HUES6 (cell line): ENCODE measurements around the gene SELENON.

Experiments used
- H3K27ac ChIP-seq: 2 replicates; pipeline ENCODE4 v1.7.0; 2013; ENCODE audit warnings: low read depth, mild to moderate bottlenecking, low read length, inconsistent platforms
- H3K27me3 ChIP-seq: 2 replicates; pipeline ENCODE4 v1.6.1; 2013; ENCODE audit warnings: low read length; ENCODE audit not compliant: control insufficient read depth, insufficient read depth
- H3K36me3 ChIP-seq: 2 replicates; pipeline ENCODE4 v1.6.1; 2013; ENCODE audit warnings: low read length; ENCODE audit not compliant: control insufficient read depth, insufficient read depth
- H3K4me1 ChIP-seq: 2 replicates; pipeline ENCODE4 v1.6.1; 2013; ENCODE audit warnings: low read length; ENCODE audit not compliant: control insufficient read depth, insufficient read depth
- H3K4me3 ChIP-seq: 2 replicates; pipeline ENCODE4 v1.5.1; 2013; ENCODE audit warnings: low read depth, low read length
- H3K9ac ChIP-seq: one replicate; pipeline ENCODE4 v1.6.1; 2013; ENCODE audit warnings: mild to moderate bottlenecking, low read length
- H3K9me3 ChIP-seq: 2 replicates; pipeline ENCODE4 v1.6.1; 2013; ENCODE audit warnings: low read depth, low read length; ENCODE audit not compliant: control insufficient read depth, insufficient read depth

Gene SELENON

GRCh38 chr1:25799935-25800702 is at the start of gene SELENON:
Gene SELENON, plus strand, starts transcription at chr1:25800193. Its CDS starts 38 bp downstream, at chr1:25800231.
- Histone ChIP-seq H3K27ac (no peak within 1 kb of the TSS), H3K36me3 (peaks cover under 1% of the 10 kb centered on the region), H3K9ac (peak within 1 kb of the TSS; percentile 71), H3K4me1 (peaks cover 26% of the 10 kb centered on the region), H3K9me3 (no peaks in the 10 kb centered on the region), H3K27me3 (no peaks in the 10 kb centered on the region), H3K4me3 (peak within 1 kb of the TSS; percentile 67)

- no peaks in the 10 kb centered on the region for H3K27me3 ChIP-seq
- no peak overlapping the region for H3K4me3 ChIP-seq
- no peaks in the 10 kb centered on the region for H3K9me3 ChIP-seq
- no peak overlapping the region for H3K9ac ChIP-seq
- H3K36me3 ChIP-seq, result no peaks in the 10 kb centered on the region
- H3K4me1 ChIP-seq, result peaks cover 25% of the 10 kb centered on the region
- no peak overlapping the region for H3K27ac ChIP-seq
Observed at GRCh38 chr1:25750923-25751605, 48.9 kb upstream of the SELENON start.

GRCh38 chr1:25754470-25755181 is 45.4 kb upstream of the SELENON start:
- Histone ChIP-seq H3K27ac (no peak overlapping the region), H3K9me3 (no peaks in the 10 kb centered on the region), H3K9ac (no peak overlapping the region), H3K36me3 (no peaks in the 10 kb centered on the region), H3K4me1 (peaks cover 19% of the 10 kb centered on the region), H3K27me3 (no peaks in the 10 kb centered on the region), H3K4me3 (no peak overlapping the region)

GRCh38 chr1:25755475-25756125 is 44.4 kb upstream of the SELENON start:
- Histone ChIP-seq H3K4me1 (peaks cover 25% of the 10 kb centered on the region), H3K4me3 (no peak overlapping the region), H3K27me3 (no peaks in the 10 kb centered on the region), H3K9me3 (no peaks in the 10 kb centered on the region), H3K36me3 (no peaks in the 10 kb centered on the region), H3K27ac (no peak overlapping the region), H3K9ac (no peak overlapping the region)

- Histone ChIP-seq H3K27ac (no peak overlapping the region), H3K4me3 (no peak overlapping the region), H3K9ac (no peak overlapping the region), H3K36me3 (no peaks in the 10 kb centered on the region), H3K27me3 (no peaks in the 10 kb centered on the region), H3K9me3 (no peaks in the 10 kb centered on the region), H3K4me1 (peaks cover 25% of the 10 kb centered on the region)
Observed at GRCh38 chr1:25756215-25756614, 43.8 kb upstream of the SELENON start.

GRCh38 chr1:25757151-25757845 is 42.7 kb upstream of the SELENON start:
- no peaks in the 10 kb centered on the region for H3K36me3 ChIP-seq
- H3K9me3 ChIP-seq, result no peaks in the 10 kb centered on the region
- H3K27ac ChIP-seq, result no peak overlapping the region
- H3K4me3 ChIP-seq, result no peak overlapping the region
- H3K9ac ChIP-seq, result no peak overlapping the region
- peaks cover 25% of the 10 kb centered on the region for H3K4me1 ChIP-seq
- H3K27me3 ChIP-seq, result no peaks in the 10 kb centered on the region

GRCh38 chr1:25757846-25758185 is 42.2 kb upstream of the SELENON start:
- no peak overlapping the region for H3K9ac ChIP-seq
- no peaks in the 10 kb centered on the region for H3K36me3 ChIP-seq
- no peaks in the 10 kb centered on the region for H3K27me3 ChIP-seq
- peaks cover 25% of the 10 kb centered on the region for H3K4me1 ChIP-seq
- H3K27ac ChIP-seq, result no peak overlapping the region
- no peaks in the 10 kb centered on the region for H3K9me3 ChIP-seq
- H3K4me3 ChIP-seq, result no peak overlapping the region

- Histone ChIP-seq H3K36me3 (no peaks in the 10 kb centered on the region), H3K9ac (no peak overlapping the region), H3K9me3 (no peaks in the 10 kb centered on the region), H3K4me3 (no peak overlapping the region), H3K27ac (no peak overlapping the region), H3K4me1 (peaks cover 25% of the 10 kb centered on the region), H3K27me3 (no peaks in the 10 kb centered on the region)
Observed at GRCh38 chr1:25758466-25759070, 41.4 kb upstream of the SELENON start.

- Histone ChIP-seq H3K27me3 (no peaks in the 10 kb centered on the region), H3K9ac (no peak overlapping the region), H3K27ac (no peak overlapping the region), H3K4me3 (no peak overlapping the region), H3K36me3 (no peaks in the 10 kb centered on the region), H3K4me1 (peaks cover 25% of the 10 kb centered on the region), H3K9me3 (no peaks in the 10 kb centered on the region)
Observed at GRCh38 chr1:25760122-25760719, 39.8 kb upstream of the SELENON start.

- Histone ChIP-seq H3K36me3 (no peaks in the 10 kb centered on the region), H3K4me1 (peaks cover 30% of the 10 kb centered on the region), H3K9ac (no peak overlapping the region), H3K4me3 (no peak overlapping the region), H3K9me3 (no peaks in the 10 kb centered on the region), H3K27me3 (no peaks in the 10 kb centered on the region), H3K27ac (no peak overlapping the region)
Observed at GRCh38 chr1:25760871-25761270, 39.1 kb upstream of the SELENON start.
